ENCODE measurements around the gene SMAD5.

DNA sequence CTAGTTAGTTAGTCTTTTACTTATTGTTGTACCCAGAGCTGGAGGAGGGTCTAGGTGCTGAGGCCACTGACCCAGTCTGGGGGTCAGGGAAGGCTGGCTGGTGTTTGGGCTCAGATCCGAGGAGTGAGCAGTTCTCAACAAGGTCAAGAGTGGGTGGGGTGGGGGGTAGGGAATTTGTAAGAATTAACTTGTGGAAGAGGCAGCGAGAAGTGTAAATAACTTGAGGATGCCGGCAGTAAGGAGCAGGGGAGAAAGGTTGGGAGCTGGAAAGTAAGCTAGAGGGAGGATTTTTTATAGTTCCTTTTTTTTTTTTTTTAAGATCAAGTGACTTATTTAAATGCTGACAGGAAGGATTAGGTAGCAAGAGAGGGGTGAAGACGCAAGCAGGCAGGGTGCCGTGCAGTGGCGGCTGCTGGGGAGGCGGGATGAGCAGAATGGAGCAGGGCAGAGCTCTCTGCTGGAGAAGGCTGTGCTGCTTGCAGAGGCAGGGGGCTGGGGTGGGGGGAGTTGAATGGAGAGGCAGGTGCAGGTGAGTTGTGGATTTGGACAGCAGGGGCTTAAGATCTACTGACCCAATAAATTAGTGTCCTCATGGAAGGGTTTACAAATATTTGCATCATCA is 95.6 kb downstream of the SMAD5 start:
- no peak for TF ChIP-seq POLR2A (IDR thresholded peaks at IDR 0.05; ENCODE audit: insufficient read depth in 1 of 2, low read depth in 2 of 2, low read length in 2 of 2)
- TF ChIP-seq ZNF782 (CRISPR knock-in tag; IDR thresholded peaks at IDR 0.05; ENCODE audit: borderline replicate concordance), result no peak
- TF ChIP-seq TEAD3 (CRISPR knock-in tag; optimal IDR thresholded peaks at IDR 0.05; ENCODE audit: borderline replicate concordance), result no peak
- TF ChIP-seq, protein P1, sequence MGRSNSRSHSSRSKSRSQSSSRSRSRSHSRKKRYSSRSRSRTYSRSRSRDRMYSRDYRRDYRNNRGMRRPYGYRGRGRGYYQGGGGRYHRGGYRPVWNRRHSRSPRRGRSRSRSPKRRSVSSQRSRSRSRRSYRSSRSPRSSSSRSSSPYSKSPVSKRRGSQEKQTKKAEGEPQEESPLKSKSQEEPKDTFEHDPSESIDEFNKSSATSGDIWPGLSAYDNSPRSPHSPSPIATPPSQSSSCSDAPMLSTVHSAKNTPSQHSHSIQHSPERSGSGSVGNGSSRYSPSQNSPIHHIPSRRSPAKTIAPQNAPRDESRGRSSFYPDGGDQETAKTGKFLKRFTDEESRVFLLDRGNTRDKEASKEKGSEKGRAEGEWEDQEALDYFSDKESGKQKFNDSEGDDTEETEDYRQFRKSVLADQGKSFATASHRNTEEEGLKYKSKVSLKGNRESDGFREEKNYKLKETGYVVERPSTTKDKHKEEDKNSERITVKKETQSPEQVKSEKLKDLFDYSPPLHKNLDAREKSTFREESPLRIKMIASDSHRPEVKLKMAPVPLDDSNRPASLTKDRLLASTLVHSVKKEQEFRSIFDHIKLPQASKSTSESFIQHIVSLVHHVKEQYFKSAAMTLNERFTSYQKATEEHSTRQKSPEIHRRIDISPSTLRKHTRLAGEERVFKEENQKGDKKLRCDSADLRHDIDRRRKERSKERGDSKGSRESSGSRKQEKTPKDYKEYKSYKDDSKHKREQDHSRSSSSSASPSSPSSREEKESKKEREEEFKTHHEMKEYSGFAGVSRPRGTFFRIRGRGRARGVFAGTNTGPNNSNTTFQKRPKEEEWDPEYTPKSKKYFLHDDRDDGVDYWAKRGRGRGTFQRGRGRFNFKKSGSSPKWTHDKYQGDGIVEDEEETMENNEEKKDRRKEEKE (IDR thresholded peaks at IDR 0.05), result no peak
- no peak for TF ChIP-seq MAZ (IDR thresholded peaks at IDR 0.05; ENCODE audit: borderline replicate concordance, low read depth, low read length)
- TF ChIP-seq MAZ (CRISPR knock-in tag; IDR thresholded peaks at IDR 0.05; ENCODE audit: low read depth), result no peak

Measured in HepG2 (cell line).